Transverse colon (tissue), 4 donors: ENCODE measurements around the gene SLC38A10.

ENCODE experiments used
- EP300 ChIP-seq: sonication (generic); formaldehyde crosslinking; IDR thresholded peaks from one replicate; pipeline ENCODE4 v1.6.1; 2017; ENCODE audit warnings: antibody characterized with exemption, low read depth
- POLR2AphosphoS5 ChIP-seq, 3 donors: sonication (generic); formaldehyde crosslinking; IDR thresholded peaks; one replicate each; pipeline ENCODE4 v1.6.1; 2016; ENCODE audit warnings: antibody characterized with exemption in 3 of 3
- TF ChIP-seq, protein P1 (sequence below), 5 experiments: fragments of 200-600 bp in 3 of 5; fragments of 450-650 bp in 2 of 5; sonication (generic) in 3 of 5; IDR thresholded peaks; 1 replicate in 2 of 5; 2 replicates in 3 of 5; pipeline ENCODE4 v1.5.1; 2016 to 2017; ENCODE audit warnings: antibody characterized with exemption in 5 of 5, inconsistent platforms in 3 of 5, mild to moderate bottlenecking in 2 of 5, moderate library complexity in 1 of 5

DNA sequence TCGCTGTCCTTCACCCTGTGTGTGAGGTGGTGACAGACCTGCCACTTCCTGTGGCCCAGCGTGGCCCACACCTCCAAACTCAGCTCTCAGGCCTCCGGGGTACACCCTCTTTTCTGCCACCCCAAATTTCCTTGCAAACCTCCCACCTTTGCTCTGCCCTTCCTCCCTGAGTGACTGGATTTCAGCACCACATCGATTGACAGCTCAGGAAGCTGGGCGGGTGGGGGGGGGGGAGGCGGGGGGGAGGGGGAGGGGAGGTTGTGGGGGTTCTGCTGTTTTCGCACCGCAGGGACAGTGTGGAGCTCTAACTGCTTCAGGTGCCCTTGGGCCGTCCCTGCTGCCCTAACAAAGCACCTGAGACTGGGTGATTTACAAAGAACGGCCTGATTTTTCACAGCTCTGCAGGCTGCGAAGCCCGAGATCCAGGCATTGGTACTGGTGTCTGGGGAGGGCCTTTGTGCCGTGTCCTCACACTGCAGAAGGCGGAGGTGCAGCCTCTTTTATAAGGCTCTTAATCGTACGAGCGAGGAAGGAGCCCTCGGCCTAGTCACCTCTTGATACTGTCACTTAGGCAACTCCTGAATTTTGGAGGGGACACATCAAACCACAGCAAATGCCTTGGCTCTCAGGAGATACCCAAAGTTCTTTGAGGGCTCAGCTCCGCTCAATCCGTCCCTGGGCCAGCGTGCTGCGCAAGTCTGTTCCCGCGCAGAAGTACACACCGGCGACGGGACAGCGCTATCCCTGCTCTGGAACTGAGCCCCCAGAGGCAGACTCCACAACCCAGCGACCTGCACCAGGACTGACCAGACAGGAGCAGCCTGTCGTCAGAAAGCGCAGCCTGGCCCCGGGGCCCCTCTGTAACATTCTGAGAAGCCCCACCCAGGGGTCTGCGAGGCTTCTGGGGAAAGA, 52.4 kb downstream of the SLC38A10 start:
- TF ChIP-seq, protein P1, sequence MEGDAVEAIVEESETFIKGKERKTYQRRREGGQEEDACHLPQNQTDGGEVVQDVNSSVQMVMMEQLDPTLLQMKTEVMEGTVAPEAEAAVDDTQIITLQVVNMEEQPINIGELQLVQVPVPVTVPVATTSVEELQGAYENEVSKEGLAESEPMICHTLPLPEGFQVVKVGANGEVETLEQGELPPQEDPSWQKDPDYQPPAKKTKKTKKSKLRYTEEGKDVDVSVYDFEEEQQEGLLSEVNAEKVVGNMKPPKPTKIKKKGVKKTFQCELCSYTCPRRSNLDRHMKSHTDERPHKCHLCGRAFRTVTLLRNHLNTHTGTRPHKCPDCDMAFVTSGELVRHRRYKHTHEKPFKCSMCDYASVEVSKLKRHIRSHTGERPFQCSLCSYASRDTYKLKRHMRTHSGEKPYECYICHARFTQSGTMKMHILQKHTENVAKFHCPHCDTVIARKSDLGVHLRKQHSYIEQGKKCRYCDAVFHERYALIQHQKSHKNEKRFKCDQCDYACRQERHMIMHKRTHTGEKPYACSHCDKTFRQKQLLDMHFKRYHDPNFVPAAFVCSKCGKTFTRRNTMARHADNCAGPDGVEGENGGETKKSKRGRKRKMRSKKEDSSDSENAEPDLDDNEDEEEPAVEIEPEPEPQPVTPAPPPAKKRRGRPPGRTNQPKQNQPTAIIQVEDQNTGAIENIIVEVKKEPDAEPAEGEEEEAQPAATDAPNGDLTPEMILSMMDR (IDR thresholded peaks at IDR 0.05): no peak
- no peak for TF ChIP-seq POLR2AphosphoS5 (IDR thresholded peaks at IDR 0.05)
- no peak for TF ChIP-seq EP300
